BE2C (cell line): ENCODE measurements around the gene FOLR3.
A peak's percentile ranks its signal among the peaks of the same experiment; 100 is the strongest.

Experiments used
- DNase-seq: peaks from one replicate; pipeline ENCODE4 v3.0.0-alpha.2; 2020
- H3K27me3 ChIP-seq: fragments of 250-450 bp; sonication (Bioruptor Pico); 2 replicates; pipeline ENCODE4 v1.5.1; 2020; ENCODE audit warnings: mild to moderate bottlenecking
- H3K36me3 ChIP-seq: fragments of 250-450 bp; sonication (Bioruptor Pico); 2 replicates; pipeline ENCODE4 v1.5.1; 2020; ENCODE audit warnings: mild to moderate bottlenecking
- H3K4me1 ChIP-seq: fragments of 250-450 bp; sonication (Bioruptor Pico); 2 replicates; pipeline ENCODE4 v1.5.1; 2020
- H3K4me3 ChIP-seq: 2 replicates; pipeline ENCODE4 v1.5.1; 2011; ENCODE audit warnings: low read depth, low read length
- H3K9me3 ChIP-seq: fragments of 250-450 bp; sonication (Bioruptor Pico); 2 replicates; pipeline ENCODE4 v1.5.1; 2020
- TF ChIP-seq, protein P1 (sequence below): IDR thresholded peaks from 2 replicates; pipeline ENCODE4 v1.5.1; 2012; ENCODE audit warnings: mild to moderate bottlenecking, low read depth, low read length

FOLR3 gene

GRCh38 chr11:72111300-72112142, 24.0 kb upstream of the FOLR3 start:
- Histone ChIP-seq H3K27me3 (no peaks in the 10 kb centered on the region), H3K36me3 (peaks cover 6% of the 10 kb centered on the region), H3K4me3 (peak overlapping the region; percentile 78), H3K9me3 (no peaks in the 10 kb centered on the region), H3K4me1 (peaks cover 8% of the 10 kb centered on the region)
- DNase-seq: no peak
- TF ChIP-seq, protein P1, sequence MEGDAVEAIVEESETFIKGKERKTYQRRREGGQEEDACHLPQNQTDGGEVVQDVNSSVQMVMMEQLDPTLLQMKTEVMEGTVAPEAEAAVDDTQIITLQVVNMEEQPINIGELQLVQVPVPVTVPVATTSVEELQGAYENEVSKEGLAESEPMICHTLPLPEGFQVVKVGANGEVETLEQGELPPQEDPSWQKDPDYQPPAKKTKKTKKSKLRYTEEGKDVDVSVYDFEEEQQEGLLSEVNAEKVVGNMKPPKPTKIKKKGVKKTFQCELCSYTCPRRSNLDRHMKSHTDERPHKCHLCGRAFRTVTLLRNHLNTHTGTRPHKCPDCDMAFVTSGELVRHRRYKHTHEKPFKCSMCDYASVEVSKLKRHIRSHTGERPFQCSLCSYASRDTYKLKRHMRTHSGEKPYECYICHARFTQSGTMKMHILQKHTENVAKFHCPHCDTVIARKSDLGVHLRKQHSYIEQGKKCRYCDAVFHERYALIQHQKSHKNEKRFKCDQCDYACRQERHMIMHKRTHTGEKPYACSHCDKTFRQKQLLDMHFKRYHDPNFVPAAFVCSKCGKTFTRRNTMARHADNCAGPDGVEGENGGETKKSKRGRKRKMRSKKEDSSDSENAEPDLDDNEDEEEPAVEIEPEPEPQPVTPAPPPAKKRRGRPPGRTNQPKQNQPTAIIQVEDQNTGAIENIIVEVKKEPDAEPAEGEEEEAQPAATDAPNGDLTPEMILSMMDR: no peak

GRCh38 chr11:72112143-72112977, 23.2 kb upstream of the FOLR3 start, which contains the start of gene ANAPC15:
Gene ANAPC15, minus strand, starts transcription at chr11:72112695. Its CDS starts 1,419 bp downstream, at chr11:72111276.
- DNase-seq: peak; percentile 97
- H3K36me3 ChIP-seq: peaks cover 6% of the 10 kb centered on the region
- TF ChIP-seq, protein P1: no peak
- no peaks in the 10 kb centered on the region for H3K27me3 ChIP-seq
- H3K4me1 ChIP-seq: peaks cover 8% of the 10 kb centered on the region
- peak within 1 kb of the TSS; percentile 78 for H3K4me3 ChIP-seq
- H3K9me3 ChIP-seq: no peaks in the 10 kb centered on the region

DNA sequence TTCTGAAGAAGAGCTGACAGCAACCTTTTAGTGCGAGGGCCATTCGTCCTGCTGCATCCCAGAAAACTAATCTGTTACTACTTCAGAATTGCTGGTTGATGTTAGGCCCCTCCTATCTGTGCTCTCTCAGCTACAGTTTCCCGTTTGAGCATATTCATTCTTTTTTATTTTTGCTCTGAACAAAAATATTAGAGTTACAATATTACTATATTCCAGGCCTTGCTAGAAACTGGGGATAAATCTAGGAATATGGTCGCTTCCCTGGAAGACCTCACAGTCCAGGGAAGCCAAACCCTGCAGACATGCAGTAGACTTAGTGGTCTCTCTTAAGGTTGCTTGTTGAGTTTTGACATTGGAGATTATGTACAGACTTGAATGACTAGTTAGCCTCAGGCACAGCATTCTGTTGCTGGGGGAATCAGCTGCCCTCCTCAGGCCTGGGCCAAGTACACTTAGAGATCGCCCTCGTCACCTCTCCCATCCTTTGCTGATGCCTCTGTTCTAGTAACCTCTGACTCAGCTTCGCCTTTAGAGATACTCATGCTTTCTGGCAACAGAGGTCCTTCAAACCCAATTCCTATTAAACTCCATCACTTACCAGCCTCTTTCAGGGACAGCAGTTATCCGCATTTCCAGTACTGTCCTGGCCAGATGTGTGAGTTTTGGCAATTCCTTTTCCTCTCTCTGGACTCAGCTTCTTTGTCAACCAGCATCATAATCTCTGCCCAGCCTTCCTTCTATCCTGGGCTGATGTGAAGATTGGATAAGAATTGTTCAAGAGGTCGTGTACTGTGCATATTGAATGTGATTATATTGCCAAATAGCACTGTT, 22.3 kb upstream of the FOLR3 start:
- peak overlapping the region; percentile 78 for H3K4me3 ChIP-seq
- no peak for DNase-seq
- H3K4me1 ChIP-seq: peaks cover 8% of the 10 kb centered on the region
- TF ChIP-seq, protein P1: no peak
- H3K36me3 ChIP-seq: peaks cover 6% of the 10 kb centered on the region
- no peaks in the 10 kb centered on the region for H3K9me3 ChIP-seq
- H3K27me3 ChIP-seq: no peaks in the 10 kb centered on the region

GRCh38 chr11:72114570-72114969, 21.0 kb upstream of the FOLR3 start:
- Histone ChIP-seq H3K4me3 (no peak overlapping the region), H3K4me1 (peaks cover 8% of the 10 kb centered on the region), H3K9me3 (no peaks in the 10 kb centered on the region), H3K27me3 (no peaks in the 10 kb centered on the region), H3K36me3 (peaks cover 6% of the 10 kb centered on the region)
- DNase-seq: no peak
- TF ChIP-seq, protein P1: no peak

DNA sequence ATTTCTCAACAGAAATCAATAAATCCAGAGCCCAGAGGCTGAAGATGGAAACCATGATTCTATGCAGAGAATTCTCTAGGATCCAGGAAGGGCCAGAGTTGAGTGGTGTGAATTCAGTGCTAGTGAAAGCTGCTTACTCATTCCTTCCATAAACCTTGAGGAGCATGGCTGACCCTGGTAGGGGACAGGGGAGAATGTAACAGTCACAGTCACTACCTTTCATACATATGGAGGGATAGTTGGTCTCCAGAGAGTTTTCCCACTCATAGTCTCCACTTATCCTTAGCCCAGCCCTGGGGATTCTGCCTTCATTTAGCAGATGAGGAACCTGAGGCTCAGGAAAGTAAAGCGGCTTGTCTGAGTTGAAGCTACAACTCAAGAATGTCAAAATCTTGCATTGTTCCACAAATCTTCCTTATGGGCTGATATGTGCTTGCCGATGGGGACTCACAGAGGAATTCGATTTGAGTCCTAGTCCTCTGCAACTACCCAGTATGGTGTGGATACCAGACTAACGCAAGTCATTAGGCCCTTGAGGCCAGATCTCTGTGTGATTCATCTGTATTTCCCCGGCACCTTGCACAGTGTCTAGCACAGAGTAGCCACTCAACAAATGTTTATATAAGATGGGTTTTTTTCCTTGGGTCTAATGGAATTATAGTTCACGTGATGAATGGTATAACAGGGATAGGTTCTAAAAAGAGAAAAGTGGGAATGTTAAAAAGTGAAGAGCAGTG, 19.3 kb upstream of the FOLR3 start:
- Histone ChIP-seq H3K36me3 (peaks cover 1% of the 10 kb centered on the region; the same call in 1 of the 2 replicates), H3K4me1 (peaks cover 8% of the 10 kb centered on the region), H3K9me3 (no peaks in the 10 kb centered on the region), H3K4me3 (no peak overlapping the region), H3K27me3 (no peaks in the 10 kb centered on the region)
- TF ChIP-seq, protein P1: no peak
- no peak for DNase-seq
